ENCODE results near the gene MYO9B.

DNA sequence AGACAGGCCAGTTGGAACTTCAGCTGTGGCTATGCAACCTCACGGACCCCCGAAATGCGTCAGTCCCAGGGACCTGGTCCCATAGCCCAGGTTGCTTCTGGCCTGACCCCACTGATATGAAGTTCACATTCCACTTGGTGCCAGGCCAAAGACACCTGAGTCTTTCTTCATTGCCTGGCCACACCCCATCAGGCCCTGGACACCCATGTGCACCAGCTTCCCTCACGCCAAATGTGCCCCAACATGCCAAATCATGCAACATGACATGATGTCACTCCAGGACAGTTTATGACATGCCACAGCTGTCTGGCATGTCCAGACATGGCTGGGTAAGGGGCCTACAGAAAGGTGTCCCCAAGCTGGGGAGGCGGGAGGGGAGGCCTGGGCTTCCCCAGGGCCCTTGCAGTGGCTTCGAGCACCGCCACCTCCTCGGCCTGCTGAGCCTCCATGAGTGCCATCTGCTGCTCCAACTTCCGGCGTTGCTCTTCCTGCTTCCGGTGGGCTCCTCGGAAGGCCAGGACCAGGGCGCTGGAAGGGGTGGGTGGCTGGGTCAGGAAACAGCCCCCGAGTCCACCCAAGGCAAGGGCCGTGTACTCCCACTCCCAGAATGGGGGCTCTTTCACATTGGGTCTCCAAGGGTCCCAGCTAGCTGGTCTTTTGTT lies 174.4 kb downstream of the MYO9B start:
- no peak for TF ChIP-seq EZH2phosphoT487 (IDR thresholded peaks at IDR 0.05; ENCODE audit: insufficient read depth, low read depth)
- TF ChIP-seq EZH2 (IDR thresholded peaks at IDR 0.05; ENCODE audit: insufficient read depth, poor library complexity, severe bottlenecking): no peak

Data from GM23248 (cell line).